GM20000 (cell line): ENCODE measurements around the gene CNTD1.

Experiments used
- DNase-seq: peaks from one replicate; pipeline ENCODE4 v3.0.0; 2012; ENCODE audit warnings: low spot score
- CTCF ChIP-seq: IDR thresholded peaks from 2 replicates; pipeline ENCODE4 v1.5.1; 2012; ENCODE audit warnings: mild to moderate bottlenecking, control low read depth; ENCODE audit errors: extremely low read depth, missing control alignments

Gene CNTD1

DNA sequence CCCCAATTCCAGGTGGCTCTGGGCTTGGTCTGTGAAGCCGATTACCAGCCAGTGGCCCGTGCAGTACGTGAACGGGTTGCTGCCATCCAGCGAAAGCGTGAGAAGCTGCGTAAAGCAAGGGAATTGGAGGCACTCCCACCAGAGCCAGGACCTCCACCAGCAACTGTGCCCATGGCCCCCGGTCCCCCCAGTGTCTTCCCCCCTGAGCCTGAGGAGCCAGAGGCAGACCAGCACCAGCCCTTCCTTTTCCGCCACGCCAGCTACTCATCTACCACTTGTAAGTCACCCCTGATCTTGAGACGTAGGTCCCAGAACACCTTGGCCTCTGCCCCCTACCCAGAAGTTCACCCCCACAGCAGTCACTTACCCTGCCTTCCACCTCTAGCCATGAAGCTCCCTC, 11.4 kb upstream of the CNTD1 start:
- DNase-seq, result no peak
- no peak for TF ChIP-seq CTCF

- DNase-seq, result no peak
- TF ChIP-seq CTCF, result no peak
These were observed 6.7 kb upstream of the CNTD1 start for GRCh38 chr17:42791948-42792347.

DNA sequence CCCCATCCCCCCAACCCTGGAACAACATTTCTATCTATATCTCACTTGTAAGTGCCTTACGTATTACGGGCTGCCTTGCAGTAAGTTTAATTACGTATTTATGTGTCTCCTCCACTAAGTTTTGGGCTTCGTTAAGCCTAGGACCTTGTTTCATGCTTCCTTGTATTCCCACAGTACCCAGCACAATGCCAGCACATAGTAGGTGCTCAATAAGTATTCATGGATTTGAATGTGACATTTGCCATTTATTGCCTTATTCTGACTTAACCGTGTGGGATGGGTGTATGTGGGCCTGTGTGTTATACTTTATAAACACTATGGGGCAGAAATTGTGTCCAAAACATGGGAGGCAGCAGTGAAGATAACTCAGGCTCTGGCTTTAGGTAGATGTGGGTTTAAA, 6.1 kb upstream of the CNTD1 start:
- no peak for DNase-seq
- TF ChIP-seq CTCF, result no peak

GRCh38 chr17:42795061-42795460, 3.6 kb upstream of the CNTD1 start:
- no peak for DNase-seq
- TF ChIP-seq CTCF, result no peak

DNA sequence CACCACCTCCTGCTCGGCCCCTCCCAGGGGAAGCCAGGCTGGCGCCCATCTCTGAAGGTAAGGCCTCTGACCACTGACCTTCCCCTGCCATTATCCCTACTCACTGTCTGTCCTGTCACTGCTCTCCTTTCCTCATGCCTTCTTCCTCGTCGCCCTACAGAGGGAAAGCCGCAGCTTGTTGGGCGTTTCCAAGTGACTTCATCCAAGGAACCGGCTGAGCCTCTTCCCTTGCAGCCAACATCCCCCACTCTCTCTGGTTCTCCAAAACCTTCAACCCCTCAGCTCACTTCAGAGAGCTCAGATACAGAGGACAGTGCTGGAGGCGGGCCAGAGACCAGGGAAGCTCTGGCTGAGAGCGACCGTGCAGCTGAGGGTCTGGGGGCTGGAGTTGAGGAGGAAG, 3.2 kb upstream of the CNTD1 start:
- no peak for TF ChIP-seq CTCF
- DNase-seq, result no peak

DNA sequence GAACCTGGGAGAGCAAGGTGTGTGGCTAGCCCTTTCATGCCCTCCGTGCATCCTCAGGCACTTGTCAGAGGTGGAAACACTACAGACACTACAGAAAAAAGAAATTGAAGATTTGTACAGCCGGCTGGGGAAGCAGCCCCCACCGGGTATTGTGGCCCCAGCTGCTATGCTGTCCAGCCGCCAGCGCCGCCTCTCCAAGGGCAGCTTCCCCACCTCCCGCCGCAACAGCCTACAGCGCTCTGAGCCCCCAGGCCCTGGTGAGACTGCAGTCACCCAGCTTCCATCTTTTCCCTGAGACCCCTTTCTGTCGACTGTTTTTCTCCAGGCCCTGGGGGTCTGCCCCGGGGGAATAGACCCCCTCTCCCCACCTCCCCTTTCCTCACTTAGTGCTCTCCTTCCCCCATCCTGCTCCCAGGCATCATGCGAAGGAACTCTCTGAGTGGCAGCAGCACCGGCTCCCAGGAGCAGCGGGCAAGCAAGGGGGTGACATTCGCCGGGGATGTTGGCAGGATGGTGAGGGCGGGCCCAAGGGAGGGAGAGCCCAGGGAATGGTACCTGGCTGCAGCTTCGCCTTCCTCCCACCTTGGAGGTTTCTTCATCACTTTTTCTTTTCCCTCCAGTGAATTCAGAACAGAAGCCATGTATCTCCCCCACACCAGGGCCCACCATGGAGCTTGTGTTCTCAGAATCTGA, 2.4 kb upstream of the CNTD1 start:
- no peak for TF ChIP-seq CTCF
- DNase-seq, result no peak

GRCh38 chr17:42797067-42798007, 1.3 kb upstream of the CNTD1 start:
- no peak for TF ChIP-seq CTCF
- no peak for DNase-seq
